NCI-H1436 (cell line): ENCODE data around the gene ACSF2.

Experiments used
- DNase-seq: peaks from one replicate; lab custom pipeline; 2025; lab: John Stamatoyannopoulos, UW

ACSF2 gene

GRCh38 chr17:50440172-50440837, 14.3 kb downstream of the ACSF2 start:
- no peak for DNase-seq

DNA sequence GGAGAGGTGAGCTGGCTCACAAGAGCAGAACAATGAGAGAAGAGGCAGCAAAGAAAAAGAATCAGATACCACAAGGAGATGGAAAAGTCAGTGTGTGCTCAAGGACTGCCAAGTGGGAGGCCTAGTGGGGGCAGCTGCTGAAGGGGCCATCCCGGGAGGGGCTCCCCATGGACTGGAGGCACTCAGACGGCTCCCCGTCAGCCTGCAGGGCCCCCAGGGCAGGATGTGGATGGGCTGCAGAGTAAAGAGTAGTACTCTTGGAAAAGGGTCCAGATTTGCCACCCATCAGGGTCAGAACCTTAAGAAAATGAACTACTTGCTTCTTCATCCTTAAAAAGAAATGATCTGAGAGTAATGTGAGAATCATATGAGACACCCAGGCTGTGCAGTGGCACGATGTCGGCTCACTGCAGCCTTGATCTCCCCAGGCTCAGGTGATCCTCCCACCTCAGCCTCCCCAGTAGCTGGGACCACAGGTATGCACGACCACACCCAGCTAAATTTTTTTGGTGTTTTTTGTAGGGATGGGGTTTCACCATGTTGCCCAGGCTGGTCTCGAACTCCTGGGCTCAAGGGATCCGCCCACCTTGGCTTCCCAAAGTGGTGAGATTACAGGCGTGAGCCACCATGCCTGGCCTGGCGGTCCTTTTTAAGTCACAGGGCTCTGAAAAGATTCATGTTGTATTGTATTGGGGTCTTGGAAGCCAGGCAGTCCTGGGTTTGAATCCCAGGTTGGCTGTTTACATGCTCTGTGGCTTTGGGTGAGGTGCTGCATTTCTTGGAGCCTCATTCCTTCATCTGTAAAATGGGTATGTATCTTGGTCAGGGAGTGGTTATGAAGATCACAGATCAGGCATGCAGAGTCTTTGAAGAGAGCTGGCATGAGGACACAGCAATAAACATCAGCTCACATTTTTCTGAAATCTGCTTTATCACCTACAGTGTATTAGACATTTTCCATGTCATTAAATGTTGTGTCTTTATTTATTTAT, 15.1 kb downstream of the ACSF2 start:
- DNase-seq = no peak

DNA sequence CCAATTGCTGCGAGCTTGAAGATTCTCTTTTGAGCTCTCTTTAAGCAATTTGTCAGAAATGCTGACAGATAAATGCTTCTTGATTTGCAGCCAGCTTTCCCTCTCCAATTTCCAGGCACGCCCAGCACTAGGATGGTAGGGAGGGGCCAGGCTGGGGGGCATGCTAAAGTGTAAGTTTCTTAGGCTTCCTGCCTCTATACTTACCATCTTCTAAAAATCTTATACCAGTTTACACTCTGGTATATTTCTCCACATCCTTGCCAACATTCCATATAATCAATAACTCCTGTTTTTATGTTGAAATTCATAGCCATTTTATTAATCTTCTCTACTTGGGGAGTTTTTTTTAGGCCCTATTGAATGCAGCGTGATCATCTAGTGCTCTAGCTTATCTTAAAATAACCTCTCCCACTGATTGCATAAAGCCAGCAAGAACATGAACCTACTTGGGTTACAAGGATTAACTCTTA, 17.5 kb downstream of the ACSF2 start:
- DNase-seq = no peak

- no peak for DNase-seq
Measured at GRCh38 chr17:50444841-50445715, 19.1 kb downstream of the ACSF2 start.

DNA sequence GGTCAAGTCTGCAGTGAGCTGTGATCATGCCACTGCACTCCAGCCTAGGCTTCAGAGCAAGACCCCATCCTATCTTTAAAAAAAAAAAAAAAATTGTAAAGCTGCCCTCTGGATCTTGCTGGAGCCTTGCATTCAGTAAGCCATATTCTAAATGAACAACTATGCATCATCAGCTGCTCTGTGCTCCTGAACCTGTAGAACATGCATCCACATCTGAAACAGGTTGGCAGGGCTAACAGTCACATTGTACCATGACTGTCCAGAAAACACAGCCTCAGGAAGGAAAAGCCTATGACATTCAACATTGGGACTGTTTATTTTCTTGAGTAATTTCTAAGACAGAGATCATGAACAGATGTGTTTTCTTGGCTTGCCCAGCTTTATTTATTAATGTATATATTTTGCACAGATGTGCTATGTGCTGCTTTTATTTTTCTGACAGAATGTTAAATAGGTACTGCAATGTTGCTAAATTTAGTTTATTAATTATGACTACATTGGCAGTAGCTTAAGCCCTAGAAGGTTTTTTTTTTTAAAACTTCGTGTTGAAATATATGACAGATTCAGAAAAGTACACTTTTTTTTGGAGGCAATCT, 19.8 kb downstream of the ACSF2 start:
- no peak for DNase-seq

GRCh38 chr17:50447870-50448595, 22.0 kb downstream of the ACSF2 start:
- DNase-seq = peak; percentile 78

- no peak for DNase-seq
Measured at GRCh38 chr17:50448643-50449042, 22.6 kb downstream of the ACSF2 start.

DNA sequence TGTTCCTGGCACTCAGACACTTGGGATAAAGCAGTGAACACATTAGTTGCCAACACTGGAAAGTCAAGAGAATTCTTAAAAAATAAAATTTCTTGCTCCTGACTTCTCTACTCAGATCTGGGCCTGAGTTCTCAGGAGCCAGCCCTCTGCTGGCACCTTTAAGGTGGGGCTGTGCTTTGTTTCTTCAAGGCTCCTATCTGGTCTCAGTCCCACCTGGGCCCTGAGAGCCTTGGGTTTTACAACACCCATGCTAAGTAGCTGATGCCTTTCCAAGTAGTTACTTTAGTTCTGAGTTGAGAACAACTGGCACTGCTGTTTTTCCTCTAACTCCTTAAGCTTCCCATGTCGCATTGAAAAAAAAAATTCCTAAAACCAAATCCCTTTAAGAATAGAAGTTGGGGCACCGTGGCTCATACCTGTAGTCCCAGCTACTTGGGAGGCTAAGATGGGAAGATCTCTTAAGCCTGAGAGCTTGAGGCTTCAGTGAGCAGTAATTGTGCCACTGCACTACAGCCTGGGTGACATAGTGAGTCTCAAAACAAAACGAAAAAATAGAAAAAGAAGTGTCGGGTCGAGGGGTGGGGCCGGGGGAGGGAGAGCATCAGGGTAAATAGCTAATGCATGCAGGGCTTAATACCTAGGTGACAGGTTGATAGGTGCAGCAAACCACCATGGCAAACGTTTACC, 26.1 kb downstream of the ACSF2 start:
- no peak for DNase-seq

- no peak for DNase-seq
Measured at GRCh38 chr17:50452630-50453300, 26.7 kb downstream of the ACSF2 start.

DNA sequence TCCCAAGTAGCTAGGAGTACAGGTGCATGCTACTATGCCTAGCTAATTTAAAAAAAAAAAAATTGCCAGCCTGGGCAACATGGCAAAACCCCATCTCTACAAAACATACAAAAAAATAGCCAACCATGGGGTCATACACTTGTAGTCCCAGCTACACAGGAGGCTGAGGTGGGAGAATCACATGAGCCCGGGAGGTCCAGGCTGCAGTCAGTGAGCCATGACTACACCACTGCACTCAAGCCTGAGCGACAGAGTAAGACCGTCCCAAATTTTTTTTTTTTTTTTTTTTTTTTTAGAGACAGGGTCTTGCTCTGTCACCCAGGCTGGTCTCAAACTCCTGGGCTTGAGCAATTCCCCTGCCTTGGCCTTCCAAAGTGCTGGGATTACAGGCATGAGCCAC, 27.9 kb downstream of the ACSF2 start:
- no peak for DNase-seq

DNA sequence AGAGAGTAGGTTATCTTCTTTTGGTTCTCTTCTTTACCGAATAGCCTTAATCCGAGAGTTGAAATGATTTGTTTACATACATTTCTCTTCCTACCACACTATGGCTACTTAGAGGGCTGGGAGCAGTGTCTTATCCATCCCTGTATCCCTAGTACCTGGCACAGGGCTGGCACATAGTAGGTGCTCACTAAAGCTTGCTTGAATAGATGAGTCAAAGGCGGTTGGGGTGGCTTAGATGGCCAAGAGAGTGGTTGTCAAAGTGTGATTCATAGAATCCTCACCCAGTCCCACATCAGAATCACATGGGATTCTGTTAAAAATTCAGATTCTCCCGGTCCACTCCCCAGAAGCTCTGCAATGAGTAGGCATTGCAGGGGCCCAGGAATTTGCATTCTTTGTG, 31.6 kb downstream of the ACSF2 start:
- DNase-seq = no peak

DNA sequence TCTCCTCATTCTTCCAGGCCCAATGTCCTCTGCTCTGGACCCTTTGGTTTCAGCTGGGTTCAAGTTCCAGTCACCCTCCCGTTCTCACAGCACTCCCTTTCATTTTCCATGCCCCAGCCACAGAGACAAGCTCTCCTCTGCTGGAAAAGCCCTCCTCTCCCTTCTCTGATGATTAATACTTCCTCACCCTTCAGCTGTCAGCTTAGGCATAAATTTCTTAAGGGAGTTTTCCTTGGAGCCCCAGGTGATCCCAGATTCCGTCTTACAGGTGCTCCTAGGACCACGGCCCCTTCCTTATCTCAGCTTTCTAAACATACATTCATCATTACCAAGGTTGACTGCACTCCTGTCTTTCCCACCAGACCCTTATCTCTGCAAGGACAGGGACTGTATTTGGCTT, 32.3 kb downstream of the ACSF2 start:
- no peak for DNase-seq

GRCh38 chr17:50458701-50459676, 33.0 kb downstream of the ACSF2 start:
- DNase-seq = no peak

GRCh38 chr17:50459756-50460155, 33.7 kb downstream of the ACSF2 start:
- DNase-seq = peak; percentile 4

DNA sequence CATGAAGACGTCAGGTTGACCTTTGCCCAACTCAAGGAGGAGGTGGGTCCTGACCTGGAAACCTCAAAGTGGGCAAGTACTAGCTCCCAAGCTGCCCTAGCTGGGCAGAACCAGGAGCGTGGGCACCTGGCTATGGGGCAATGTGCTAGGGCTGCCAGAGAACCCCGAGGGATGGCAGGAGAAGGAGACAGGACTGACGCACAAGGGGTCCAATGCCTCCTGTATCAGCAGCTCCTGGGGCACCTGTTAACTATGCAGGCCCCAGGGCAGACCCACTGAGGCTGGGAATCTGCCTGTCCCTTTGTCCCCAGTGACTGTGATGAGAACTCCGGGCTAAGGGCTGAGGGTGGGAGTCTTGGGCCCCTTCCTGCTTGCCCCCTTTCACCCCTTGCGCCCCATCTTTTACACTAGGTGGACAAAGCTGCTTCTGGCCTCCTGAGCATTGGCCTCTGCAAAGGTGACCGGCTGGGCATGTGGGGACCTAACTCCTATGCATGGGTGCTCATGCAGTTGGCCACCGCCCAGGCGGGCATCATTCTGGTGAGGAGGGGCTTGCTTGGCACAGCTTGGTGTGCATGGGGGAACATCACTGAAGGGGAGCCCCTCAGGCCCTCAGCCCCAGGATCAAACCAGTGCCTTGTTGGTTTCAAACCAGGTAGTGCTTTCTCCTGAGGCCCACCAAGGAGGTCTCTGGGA, 35.0 kb downstream of the ACSF2 start:
- no peak for DNase-seq

DNA sequence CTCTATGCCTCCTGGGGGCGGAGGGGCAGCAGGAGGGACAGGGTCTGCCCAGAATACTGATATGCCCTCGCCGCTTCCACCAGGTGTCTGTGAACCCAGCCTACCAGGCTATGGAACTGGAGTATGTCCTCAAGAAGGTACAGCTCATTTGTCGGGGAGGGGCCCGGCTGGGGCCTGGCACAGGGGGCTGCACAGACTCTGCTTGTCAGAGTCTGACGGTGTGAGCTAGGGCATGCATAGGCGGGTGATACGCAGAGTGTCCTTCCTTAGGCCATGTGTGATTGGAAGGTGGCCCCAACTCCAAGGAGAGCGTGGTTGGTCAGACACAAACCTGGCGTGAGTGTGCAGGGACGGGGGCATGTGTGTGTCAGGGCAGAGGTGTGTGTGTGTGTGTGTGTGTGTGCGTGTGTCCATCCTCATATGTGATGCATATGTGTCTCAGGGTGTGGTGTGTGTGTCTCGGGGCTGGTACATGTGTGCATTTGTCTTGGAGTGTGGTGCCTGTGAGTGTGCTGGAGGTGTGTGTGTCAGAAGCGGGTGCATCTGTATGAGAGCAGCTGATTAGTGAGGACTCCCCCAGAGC, 35.6 kb downstream of the ACSF2 start:
- no peak for DNase-seq

DNA sequence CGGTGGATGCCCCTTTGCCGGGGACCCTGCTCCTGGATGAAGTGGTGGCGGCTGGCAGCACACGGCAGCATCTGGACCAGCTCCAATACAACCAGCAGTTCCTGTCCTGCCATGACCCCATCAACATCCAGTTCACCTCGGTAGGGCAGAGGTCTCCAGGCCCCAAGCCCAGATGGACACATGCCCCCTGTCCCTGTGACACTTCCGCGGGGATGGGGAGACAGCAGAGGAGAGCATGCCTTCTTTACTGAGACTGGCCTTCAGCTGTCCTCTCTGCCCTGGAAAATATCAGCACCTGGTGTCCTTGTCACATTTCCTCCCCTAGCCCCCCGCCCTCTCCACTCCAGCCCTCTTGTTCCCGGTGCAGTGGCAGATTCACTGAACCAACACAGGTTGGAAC, 36.4 kb downstream of the ACSF2 start:
- no peak for DNase-seq

GRCh38 chr17:50464121-50464520, 38.1 kb downstream of the ACSF2 start:
- no peak for DNase-seq
